HG03457 (cell line): ENCODE measurements around the gene MATCAP1.

ENCODE experiments used
- ATAC-seq: cut with Tn5 transposase; IDR thresholded peaks from one replicate; pipeline ENCODE4 v1.9.1; 2021; ENCODE audit warnings: moderate number of reproducible peaks; ENCODE audit not compliant: unreplicated experiment

The MATCAP1 gene

DNA sequence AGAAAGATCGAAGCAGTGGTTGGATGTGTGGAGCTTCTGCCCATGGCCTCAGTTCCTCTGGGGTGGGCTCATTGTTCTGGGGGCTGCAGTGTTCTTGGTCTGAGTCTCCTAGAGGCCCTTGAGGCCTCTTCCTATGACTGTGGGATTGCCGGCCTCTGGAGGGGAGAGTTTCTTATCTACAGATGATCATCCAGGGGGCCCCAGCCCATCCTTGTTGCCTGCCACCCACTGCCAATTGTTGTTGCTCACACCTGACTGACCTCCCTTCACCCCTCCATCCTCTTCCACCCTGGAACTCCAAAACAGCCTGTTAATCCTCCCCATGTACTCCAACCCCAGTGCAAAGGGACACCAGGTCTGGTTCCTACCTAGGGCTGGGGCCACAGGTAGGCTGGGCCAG is 38.8 kb downstream of the MATCAP1 start:
- no peak for ATAC-seq

DNA sequence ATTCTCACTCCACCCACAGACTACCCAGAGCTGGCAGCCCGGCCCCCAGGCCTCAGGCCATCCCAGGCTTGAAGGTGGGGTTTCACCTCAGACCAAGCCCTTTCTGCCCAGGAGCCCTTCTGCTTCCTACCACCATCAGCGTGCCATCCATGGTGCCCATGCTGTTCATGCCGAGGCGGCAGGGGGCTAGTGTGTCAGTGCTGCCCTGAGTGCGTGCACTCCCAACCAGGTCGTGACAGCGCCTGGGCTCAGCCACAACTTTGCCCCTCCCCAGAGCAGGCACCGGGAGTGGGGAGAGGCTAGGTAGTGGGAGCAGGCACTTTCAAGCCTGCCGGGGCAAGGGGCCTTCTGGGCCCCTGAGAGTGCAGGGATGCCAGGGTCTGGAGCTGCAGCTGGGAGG is 41.4 kb downstream of the MATCAP1 start:
- ATAC-seq, result no peak

DNA sequence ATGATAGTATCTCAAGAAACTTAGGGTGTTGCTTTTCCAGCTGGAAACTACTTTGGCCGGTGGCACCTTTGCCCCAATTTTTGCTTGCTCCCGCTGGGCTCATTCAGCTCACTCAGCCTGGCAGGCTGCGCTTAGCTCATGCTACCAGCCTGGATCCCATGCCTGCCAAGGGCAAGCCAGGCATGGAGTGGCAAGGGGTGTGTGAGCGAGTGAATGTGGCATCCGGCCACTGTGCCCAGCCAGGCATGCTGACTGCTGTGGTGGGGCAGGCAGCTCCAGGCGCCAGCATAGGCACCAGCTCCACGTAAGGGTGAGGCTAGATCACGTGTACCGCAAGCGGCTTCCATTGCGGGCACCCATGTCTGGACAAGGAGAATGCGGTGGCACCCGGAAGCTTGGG is 42.4 kb downstream of the MATCAP1 start:
- ATAC-seq, result no peak

DNA sequence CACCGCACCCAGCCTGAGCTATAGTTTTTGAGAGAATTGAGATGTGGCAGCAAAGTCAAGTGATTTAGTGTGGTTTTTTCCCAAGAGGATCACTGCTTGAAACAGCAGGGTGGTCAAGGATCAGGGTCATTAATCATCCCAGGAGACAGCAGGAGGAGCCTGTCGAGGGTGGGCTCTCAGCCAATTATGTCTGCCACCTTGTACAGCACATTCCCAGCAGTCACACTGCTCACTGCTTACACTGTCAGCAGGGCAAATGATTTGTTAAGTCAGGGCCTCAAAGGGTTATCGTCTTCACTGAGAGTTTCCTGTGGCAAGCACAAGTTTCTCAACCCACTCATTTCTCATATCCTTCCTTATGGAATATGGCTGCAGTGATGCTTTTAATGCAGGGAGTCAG is 46.2 kb downstream of the MATCAP1 start:
- no peak for ATAC-seq

DNA sequence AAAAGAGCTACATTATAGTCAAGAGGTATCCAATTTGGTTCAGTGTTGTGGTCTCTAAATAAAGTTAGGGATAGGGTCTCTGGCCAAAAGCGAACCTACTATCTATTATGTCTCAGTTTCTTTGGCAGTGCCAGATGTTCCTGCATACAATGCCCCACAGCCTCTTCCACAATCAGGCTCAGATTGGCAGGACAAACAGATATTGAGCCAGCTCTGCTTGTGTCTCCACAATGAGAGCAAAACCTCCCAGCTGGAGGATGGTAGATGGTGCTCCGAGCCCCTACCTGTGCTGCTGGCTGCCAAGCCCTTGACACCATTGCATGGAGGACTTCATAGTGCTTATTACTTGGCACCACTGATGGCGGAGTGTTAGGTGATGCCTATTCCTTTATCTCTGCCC is 54.3 kb downstream of the MATCAP1 start:
- ATAC-seq, result no peak

DNA sequence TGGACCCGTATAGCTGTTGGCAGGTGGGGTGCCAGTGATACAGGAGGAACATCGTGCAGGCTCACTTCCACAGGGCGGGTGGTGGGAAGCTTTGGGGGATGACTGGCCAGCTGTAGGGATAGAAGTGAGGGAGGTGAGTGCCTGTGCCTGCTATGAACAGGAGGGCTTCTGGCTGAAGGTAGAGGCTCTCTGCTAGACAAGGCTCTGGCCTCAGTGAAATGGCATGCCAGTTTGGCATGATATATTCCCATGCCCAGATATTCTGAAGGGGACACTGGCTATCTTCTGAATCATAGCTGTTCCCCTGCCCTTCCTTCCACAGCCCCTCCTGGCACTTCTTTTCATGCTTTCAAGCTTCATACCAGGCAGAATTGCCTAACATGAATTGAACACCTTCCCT is 54.9 kb downstream of the MATCAP1 start:
- no peak for ATAC-seq

DNA sequence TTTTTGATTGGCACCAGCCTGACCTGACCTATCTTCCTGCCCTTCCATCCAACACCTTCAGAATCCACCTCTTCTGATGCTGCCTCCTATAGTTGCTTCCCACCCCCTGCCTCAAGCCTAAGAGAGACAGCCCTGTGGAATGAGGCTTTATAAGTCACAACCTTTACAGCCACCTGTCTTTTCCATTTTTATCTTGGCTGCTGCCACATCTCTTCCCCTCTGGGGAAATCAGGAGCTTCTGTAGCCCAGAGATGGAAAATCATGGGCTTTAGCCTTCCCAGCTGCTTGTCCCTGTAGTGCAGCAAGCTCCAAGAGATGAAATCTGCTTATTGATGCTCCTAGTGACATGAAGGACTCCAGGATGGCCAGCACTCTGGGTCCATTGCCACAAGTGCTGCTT is 55.3 kb downstream of the MATCAP1 start:
- ATAC-seq, result no peak
